Measurements from ENCODE around the gene EFNA2.

DNA sequence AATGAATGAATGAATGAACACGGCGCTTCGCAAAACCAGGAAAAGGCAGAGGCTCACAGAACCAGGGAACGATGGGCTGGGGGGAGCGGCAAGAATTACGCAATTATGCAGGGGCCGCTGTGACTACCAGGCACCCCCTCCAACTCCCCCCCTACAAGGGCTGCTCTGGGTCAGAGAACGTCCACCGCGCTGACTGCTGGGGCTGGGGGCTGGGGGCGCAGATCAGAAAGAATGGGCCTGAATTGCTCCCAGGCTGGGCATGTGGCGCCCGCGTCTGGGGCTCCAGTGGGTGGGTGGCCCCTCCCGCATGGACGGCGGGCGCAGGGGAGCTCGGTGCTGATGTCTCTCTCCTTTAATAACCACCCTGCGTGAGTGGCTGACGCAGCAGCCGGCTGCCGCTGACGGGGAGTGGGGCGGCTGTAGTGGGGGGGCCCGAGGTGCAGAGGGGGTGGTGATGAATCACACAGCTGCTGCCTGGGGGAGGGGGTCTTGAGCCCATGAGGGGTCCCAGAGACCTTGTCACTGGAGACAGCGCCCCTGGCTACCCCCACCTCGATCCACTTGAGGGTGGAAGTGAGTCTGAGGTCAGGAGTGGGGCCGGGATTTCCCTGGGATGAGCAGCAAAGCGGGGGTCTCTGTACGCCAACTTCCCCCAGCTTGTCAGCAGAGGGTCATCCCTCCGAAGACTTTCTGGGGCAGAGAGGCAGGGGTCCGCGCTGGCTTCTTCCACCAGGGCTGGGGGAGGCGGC lies 18.0 kb upstream of the EFNA2 start:
- TF ChIP-seq POLR2A (IDR thresholded peaks at IDR 0.05; ENCODE audit: low read depth, low read length) (no peak), TAF1 (IDR thresholded peaks at IDR 0.05; ENCODE audit: borderline replicate concordance, low read depth, low read length) (no peak), POLR2AphosphoS5 (IDR thresholded peaks at IDR 0.05; ENCODE audit: low read depth, low read length) (no peak)

Data from GM12892 (cell line).